HCEC 1CT (cell line): ENCODE measurements around the gene VSIG10L2.

Experiments used
- DNase-seq: peaks from one replicate; pipeline ENCODE4 v3.0.0-alpha.2; 2017

Gene VSIG10L2

GRCh38 chr11:125948278-125949051 is 2.6 kb downstream of the VSIG10L2 start:
- no peak for DNase-seq

- no peak for DNase-seq
Measured at GRCh38 chr11:125949271-125950177, 3.7 kb downstream of the VSIG10L2 start.

- no peak for DNase-seq
Measured at GRCh38 chr11:125950178-125950490, 4.3 kb downstream of the VSIG10L2 start.

- DNase-seq: no peak
Measured at GRCh38 chr11:125950696-125951651, 5.1 kb downstream of the VSIG10L2 start.

- no peak for DNase-seq
Measured at GRCh38 chr11:125951731-125952130, 5.9 kb downstream of the VSIG10L2 start.

- DNase-seq: no peak
Measured at GRCh38 chr11:125952559-125952958, 6.7 kb downstream of the VSIG10L2 start.

GRCh38 chr11:125952973-125953372 is 7.1 kb downstream of the VSIG10L2 start:
- no peak for DNase-seq

- no peak for DNase-seq
Measured at GRCh38 chr11:125953401-125953935, 7.6 kb downstream of the VSIG10L2 start.

- DNase-seq: no peak
Measured at GRCh38 chr11:125954123-125954944, 8.5 kb downstream of the VSIG10L2 start.

- DNase-seq: no peak
Measured at GRCh38 chr11:125954945-125955640, 9.2 kb downstream of the VSIG10L2 start.

- DNase-seq: no peak
Measured at GRCh38 chr11:125955856-125956255, 10.0 kb downstream of the VSIG10L2 start.

GRCh38 chr11:125956391-125957134 is 10.7 kb downstream of the VSIG10L2 start:
- DNase-seq: no peak

- DNase-seq: no peak
Measured at GRCh38 chr11:125957618-125958332, 11.9 kb downstream of the VSIG10L2 start.

- no peak for DNase-seq
Measured at GRCh38 chr11:125958872-125959400, 13.1 kb downstream of the VSIG10L2 start.

- no peak for DNase-seq
Measured at GRCh38 chr11:125959511-125959910, 13.7 kb downstream of the VSIG10L2 start.

GRCh38 chr11:125959931-125960330 is 14.1 kb downstream of the VSIG10L2 start:
- no peak for DNase-seq

GRCh38 chr11:125960771-125961170 is 14.9 kb downstream of the VSIG10L2 start:
- DNase-seq: no peak

GRCh38 chr11:125967515-125967914 is 21.7 kb downstream of the VSIG10L2 start:
- no peak for DNase-seq

GRCh38 chr11:125968354-125968753 is 22.5 kb downstream of the VSIG10L2 start:
- DNase-seq: no peak
